ENCODE measurements around the gene RPS21.

RPS21 gene

DNA sequence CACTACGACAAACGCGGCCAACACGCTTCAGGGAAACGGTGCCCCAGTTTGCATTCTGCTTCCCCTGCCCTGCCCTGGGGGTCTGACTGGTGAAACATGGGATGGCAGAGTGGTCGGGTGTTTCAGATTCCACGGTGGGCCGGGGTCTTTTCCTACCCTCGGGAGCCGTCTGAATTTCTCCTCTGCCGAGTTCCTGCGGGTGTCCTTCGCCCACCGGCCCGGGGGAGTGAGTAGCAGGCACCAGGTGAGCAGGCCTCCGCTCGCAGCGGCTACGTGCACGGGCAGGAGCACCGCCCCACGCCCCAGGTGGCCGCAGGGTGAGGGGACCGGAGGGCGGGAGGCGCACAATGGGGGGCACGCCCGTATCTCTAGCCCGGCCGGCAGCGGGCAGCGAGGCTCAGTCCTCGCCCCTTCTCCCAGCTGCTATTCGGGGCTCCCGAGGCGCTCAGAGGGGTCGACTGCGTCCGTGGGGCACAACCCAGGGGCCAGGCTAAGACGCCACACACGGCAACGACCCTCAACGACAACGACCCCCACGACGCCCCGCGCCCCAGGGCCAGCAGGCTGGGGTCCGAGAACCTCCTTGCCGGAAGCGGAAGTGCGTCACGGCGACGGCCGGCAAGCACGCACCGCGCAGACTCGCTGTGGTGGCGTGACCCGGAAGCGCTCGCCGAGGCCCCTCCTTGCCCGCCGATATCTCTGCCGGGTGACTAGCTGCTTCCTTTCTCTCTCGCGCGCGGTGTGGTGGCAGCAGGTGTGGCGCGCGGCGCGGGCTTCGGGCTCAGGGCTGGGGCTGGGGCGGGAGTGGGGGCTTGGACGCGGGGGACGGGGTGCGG, at the start of gene RPS21:
Gene RPS21 (plus strand): TSS at position 721 of the 836 bp plus-strand sequence. CDS start 236 bp downstream, outside the sequence.
- peak; percentile 70 to 85 for DNase-seq (ENCODE audit: low read depth in 2 of 2, low spot score in 1 of 2)

DNA sequence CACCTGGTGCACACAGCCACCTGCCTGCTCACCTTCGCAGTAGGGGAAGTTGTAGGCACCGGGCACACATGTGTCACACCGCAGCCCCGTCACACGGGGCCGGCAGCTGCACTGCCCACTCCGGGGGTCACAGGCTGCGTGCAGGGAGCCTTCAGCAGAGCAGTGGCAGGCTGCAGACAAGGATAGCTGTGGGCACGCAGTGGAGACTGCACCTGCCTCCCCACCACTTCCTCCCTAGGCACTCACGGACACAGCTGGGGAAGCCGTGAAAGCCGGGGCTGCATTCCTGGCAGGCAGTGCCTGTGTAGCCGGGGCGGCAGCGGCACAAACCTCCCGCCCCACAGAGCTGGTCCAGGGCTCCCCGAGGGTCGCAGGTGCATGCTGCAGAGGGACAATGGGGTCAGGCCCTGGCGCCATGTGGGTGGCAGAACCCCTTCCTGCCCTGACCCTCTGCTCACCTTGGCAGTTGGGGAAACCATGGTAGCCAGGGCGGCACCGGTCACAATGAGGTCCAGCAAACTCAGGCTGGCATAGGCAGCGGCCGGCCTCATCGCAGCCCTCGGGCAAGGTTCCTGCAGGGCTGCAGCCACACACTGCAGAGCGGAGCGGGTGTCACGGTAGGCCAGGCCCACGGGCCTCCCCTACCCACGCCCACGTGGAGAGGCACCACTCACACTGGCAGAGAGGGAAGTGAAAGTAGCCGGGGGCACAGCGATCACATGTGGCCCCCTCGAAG, 49.2 kb upstream of the RPS21 start:
- no peak for DNase-seq (ENCODE audit: low read depth in 2 of 2, low spot score in 1 of 2)

DNA sequence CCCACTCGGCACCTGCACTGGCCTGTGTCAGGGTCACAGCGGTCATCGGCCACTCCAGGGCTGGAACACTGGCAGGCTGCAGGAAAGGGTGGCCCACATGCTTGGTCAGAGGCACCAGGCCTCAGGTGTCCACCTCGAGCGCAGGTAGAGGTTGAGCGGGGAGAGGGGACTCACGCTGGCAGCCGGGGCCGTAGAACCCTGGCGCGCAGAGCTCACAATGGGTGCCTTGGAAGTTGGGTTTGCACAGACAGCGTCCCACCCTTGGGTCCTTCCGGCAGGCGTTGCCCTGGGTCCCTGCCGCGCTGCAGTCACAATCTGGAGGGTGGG, 48.6 kb upstream of the RPS21 start:
- no peak for DNase-seq (ENCODE audit: low read depth in 2 of 2, low spot score in 1 of 2)

DNA sequence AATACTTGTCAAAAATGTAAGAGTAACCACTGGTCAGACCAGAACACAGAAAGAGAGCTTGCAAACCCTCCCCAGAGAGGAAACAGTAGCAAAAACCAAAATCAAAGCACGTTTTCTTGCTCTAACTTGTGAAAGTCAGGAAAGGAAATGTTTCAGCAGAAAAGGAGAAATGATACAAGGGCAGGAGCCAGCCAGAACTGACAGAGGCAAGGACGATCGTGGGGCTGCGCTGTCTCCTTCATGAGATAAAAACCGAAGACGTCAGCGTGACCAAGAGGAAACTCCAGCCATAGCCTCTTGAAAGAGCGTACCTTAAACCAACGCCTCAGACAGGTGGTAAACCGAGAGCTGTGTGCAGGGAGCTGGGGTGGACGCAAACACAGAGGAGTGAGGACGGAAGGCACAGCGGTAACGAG, 47.2 kb upstream of the RPS21 start:
- no peak for DNase-seq (ENCODE audit: low read depth in 2 of 2, low spot score in 1 of 2)

DNA sequence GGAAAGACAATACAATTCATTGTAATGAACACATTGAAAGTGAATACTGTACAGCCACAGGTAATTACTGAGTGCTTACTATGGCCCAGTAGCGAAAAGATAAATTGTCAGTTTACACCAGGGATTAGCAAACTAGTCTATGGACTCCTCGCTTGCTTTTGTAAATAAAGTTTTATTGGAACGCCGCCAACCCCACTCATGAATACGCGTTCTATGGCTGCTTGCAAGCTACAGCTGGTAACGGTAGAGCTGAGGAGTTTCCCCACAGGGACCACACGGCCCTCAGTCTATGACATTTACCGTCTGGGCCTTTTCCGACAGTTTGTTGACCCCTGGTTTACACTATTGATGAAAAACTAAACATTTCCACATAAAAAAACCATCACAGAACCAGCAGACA, 44.0 kb upstream of the RPS21 start:
- DNase-seq (ENCODE audit: low read depth in 2 of 2, low spot score in 1 of 2) = no peak

DNA sequence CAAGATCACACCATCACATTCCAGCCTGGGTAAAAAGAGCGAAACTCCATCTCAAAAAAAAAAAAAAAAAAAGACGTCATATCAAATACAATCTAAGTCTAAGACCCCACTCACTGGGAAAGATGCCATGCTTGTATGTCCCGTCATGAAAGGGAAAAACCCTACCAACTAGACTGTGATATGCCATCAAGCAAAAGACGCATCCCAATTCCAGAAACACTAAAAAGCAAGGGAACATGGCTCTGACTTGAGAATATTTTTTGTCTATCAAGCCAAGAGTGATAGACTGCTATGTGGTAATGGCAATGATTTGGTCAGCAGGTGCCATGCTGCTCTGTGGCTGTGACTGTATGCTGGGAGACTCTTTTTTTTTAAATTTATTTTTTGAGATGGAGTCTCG, 42.8 kb upstream of the RPS21 start:
- DNase-seq (ENCODE audit: low read depth in 2 of 2, low spot score in 1 of 2) = no peak

DNA sequence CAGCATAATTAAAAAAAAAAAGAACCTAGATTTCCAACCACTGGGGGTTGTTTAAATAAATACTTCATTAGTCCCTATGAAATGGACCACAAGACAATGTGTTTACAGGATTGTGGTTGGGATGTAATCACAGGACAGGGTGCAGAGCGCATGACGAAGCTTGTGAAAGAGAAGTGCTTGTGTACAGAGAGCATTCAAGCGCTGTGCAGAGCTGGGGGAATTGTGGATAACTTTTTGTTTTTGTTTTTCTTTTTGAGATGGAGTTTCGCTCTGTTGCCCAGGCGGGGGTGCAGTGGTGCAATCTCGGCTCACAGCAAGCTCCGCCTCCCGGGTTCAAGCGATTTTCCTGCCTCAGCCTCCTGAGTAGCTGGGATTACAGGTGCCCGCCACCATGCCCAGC, 42.1 kb upstream of the RPS21 start:
- no peak for DNase-seq (ENCODE audit: low read depth in 2 of 2, low spot score in 1 of 2)

DNA sequence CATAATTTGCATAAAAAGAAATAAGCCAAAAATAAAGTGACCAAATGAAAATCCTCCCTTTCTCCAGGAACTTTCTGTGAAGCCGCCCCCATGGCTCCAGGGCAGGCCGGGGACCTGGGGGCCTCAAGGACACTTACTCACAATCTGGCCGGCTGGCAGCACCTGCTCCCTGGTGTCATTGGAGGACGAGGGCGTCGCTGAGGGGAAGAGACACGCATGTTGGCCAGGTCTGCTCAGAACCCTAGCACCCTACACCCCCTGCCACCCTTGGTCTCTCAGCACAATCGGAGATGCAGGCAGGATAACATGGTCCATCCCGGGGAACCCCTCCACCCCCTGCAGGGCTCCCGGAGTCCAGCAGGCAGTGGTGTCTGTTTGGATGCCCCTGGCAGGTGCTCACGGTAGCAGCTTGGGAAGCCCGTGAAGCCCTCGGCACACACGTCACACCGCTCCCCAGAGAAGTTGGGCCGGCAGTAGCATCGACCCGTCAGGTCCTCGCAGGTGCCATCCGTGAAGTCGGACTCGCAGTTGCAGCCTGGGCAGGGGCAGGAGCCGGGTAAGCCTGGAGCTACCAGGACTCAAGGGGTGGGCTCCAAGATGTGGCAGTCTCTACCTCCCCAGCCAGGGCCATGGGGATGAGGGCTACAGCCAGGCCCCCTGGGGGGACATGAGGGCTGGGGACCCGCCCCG, 41.1 kb upstream of the RPS21 start:
- no peak for DNase-seq (ENCODE audit: low read depth in 2 of 2, low spot score in 1 of 2)

DNA sequence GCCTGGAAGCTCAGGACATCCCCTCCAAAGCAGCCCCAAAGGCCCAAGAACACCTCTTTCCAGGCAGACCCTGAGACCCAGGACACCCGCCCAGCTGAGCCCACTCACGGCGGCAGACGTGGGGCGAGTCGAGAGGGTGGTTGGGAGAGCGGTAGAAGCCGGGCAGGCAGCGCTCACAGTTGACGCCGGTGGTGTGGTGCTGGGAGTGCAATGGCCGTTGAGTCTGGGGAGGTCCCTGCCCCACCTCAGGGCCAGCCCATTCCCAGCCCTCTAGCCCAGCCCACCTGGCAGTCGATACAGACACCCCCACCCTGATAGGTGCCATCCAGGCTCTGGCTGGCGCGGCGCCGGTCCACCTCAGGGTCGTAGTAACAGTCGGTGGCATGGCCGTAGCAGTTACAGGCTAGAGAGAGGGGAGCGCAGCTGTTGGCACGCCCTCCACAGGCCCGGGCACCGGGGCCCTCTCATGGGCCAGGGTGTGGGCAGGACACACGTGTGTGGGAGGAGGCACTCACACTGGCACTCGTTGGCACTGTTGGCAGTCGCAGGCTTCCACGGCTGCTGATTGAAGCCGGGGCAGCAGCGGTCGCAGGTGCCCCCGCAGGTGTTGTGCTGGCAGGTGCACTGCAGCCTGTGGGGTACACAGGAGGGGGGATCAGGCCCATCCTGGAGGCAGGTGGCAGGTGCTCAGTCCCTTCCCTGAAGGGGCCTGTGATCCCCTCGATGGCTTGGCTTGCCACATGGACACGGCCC, 40.3 kb upstream of the RPS21 start:
- DNase-seq (ENCODE audit: low read depth in 2 of 2, low spot score in 1 of 2) = no peak

DNA sequence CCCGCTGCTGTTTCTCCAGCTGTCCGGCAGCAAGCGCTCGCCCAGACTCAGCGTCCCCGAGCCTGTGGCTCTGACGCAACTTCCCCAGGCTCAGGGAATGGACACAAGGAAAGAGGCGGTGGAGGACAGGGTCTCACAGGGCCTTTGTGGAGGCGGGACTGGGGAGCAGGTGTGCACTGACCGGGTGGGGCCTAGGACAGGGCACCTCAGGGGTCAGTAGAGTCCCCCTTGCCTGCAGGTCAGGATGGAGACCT, 39.8 kb upstream of the RPS21 start:
- no peak for DNase-seq (ENCODE audit: low read depth in 2 of 2, low spot score in 1 of 2)

DNA sequence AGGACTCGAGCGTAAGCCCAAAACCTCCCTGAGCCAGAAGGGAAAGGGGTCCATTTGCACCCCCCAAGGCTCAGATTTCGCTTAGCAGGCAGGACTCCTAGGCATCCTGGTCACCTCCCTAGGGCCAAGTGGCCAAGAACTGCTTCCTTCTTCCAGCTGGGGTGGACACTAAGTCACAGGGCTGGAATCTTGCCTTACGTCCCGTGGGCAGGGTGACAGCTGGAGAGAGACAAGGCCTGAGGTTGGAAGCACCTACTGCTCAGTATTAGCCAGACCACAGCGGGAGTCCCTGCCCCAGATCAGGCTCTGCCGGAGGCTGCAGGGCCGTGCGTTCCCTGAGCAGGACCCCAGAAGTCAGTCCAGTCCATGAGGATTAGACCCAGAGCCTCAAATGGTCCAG, 39.5 kb upstream of the RPS21 start:
- no peak for DNase-seq (ENCODE audit: low read depth in 2 of 2, low spot score in 1 of 2)

DNA sequence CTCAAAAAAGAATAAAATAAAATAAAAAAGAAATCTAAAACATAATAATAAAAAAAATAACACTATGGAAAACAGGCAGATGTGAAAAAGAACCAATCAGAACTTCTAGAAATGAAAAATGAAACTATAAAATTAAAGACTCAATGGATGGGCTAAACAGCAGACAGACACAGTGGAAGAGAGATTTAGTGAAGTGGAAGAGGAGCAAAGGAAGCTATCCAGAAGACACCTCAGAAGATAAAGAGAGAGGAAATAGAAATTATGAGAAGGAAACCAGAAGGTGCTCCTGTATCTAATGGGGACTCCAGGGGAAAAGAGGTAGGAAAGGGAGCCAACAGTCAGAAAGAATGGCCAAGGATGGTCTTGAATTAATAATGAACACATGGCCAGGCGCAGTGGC, 38.3 kb upstream of the RPS21 start:
- no peak for DNase-seq (ENCODE audit: low read depth in 2 of 2, low spot score in 1 of 2)

DNA sequence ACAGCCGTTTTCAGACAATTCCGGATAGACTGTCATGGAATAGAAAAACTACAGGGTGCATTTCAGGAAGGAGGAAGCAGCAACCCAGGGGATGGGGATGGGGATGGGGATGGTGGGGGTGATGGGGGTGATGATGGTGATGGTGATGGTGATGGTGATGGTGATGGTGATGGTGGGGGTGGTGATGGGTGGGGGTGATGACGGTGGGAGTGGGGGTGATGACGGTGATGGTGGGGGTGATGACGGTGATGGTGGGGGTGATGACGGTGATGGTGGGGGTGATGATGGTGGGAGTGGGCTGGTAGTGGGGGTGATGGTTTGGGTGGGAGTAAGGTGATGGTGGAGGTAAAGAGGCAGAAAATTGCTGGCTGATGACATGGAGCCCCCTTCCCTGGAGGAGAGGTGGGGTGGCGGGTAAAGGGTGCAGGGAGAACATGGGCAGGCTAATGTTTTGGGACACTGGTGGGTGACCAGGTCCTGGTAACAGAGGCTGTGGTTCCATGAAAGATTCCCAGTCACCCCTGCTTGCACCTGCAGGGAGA, 37.3 kb upstream of the RPS21 start:
- no peak for DNase-seq (ENCODE audit: low read depth in 2 of 2, low spot score in 1 of 2)

DNA sequence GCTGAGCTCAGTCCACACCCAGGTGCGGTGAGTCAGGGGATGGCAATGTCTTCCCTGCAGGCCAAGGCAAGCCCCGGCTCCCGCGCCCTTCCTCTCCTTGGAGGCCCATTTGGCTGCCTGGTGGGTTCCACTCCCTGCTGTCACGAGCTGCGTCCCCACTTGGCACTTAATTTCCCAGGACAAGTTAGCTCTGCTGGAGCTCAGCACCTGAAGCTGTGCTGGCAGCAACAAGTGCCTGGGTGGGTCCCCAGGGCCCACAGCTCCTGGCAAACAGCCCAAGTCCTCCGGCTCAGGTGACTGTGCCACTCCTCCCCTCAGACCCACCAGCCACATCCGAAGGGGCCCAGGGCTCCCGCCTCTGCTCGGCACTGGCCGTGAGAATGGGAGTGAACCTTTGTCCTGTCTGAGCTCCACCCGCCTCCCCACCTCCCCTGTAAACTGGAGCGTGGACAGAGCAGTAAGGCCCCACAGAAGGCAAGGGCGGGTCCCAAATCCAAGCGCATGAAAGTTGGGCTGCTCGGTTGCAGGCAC, 36.7 kb upstream of the RPS21 start:
- no peak for DNase-seq (ENCODE audit: low read depth in 2 of 2, low spot score in 1 of 2)

DNA sequence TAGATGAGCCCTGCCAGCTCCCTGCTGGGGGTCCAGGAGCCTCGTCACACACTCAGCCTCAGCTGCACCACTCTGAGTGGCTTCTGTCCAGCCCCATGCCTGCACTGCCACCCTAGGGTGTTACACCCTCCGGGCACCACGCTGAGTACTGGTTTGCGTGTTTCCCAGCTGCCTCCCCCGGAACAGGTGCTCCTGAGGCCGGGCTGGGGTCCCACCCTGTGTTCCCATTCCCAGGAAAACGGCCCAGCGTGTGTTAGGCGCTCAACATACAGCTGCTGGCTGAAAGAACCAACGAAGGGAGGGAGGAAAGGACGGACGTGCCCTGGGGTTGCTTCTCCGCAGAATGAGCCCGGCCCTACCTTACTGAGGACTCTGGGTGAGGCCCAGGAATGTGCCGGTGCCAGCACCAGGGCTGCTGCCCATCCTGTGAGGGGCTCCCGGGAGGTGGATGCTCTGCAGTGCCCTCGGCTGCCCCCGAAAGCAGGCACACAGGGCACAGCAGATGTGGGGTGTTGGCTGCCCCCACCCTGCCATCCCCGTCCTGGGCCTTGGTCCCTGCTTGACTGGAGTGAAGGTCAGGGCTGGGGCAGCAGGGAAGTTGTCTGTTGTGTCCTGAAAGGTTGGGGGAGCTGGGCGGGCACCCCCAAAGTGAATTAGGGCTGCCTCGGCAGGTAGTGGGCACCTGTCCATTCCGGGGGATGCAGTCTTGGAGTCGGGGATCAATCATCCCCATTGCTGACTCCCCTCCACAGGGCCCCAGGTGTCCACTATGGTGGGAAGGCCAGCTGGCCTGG, 36.1 kb upstream of the RPS21 start:
- DNase-seq (ENCODE audit: low read depth in 2 of 2, low spot score in 1 of 2) = no peak

DNA sequence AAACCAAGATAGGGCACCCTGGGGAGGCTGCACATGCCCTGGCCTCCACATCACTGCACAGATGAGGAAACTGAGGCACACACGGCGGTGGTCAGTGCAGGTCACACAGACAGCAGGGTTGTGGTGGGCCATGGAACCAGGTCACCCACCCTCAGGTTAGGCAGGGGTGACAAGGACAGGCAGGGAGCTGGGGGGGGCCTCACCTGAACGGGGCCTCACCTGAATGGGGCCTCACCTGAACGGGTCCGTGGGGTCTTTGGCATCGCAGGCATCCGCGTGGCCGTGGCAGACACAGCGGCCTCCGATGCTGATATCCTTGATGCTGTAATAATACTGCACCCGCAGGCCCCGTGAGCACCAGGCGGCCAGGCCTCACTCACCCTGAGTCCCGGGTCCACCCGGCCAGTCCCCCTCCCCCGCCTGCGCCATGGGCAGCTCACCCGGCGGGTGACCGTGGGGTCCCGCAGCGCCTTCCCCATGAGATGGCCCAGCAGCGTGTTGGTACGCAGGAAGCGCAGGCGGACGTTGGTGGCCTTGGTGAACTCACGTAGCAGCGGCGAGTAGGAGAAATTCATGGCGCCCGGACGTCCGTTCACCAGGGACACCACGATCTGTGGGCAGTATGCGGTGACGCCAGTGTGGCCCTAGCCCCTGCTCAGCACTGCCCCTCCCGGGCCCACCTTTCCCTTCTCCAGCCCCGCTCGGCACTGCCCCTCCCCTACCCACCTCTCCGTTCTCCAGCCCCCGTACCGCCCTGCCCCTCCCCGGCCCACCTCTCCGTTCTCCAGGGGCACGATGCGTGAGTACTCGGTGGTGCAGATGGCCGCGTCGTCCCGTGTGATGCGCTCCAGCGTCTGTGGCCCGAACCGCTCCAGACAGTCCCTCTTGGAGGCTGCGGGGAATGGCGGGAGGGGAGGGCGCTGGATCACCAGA, 35.2 kb upstream of the RPS21 start:
- DNase-seq (ENCODE audit: low read depth in 2 of 2, low spot score in 1 of 2) = no peak

DNA sequence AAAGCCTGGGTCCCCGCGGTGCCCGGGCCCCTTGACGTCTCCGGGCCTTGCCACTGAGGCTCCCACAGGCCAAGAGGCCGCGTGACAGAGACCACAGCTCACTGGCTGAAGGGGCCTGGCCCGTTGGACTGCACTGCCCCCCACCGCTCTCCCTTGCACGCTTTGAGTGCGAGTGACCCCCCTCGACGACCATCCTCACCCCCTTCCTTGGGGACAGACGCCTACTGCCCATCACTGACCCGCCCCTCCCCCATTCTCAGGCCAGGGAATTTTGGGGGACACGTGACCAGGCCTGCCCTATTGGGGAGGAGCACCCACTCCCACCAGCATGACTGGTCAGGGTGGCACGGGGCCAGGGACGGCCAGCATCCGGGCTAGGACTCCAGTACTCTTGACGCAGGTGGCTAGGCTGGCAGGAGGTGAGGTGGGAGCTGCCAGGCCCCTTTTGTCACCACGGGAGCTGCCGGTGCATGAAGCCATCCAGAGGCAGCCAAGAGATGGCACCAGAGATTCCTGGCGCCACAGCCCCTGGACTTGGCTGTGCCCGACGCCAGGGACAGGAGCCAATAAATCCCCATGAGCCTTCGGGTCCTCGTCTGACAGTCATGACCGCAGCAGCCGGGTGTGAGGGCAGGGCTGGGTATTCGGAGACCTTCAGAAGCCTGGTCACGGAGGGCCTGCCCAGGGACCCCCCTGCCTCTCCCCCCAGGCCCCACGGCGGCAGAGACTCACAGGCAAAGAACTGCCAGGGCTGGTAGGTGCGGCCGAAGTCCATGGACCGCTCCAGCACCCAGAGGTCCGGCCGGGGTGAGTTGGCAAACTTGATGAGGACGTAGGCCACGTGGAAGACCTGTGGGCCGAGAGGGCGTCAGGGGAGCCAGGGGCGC, 34.3 kb upstream of the RPS21 start:
- no peak for DNase-seq (ENCODE audit: low read depth in 2 of 2, low spot score in 1 of 2)

DNA sequence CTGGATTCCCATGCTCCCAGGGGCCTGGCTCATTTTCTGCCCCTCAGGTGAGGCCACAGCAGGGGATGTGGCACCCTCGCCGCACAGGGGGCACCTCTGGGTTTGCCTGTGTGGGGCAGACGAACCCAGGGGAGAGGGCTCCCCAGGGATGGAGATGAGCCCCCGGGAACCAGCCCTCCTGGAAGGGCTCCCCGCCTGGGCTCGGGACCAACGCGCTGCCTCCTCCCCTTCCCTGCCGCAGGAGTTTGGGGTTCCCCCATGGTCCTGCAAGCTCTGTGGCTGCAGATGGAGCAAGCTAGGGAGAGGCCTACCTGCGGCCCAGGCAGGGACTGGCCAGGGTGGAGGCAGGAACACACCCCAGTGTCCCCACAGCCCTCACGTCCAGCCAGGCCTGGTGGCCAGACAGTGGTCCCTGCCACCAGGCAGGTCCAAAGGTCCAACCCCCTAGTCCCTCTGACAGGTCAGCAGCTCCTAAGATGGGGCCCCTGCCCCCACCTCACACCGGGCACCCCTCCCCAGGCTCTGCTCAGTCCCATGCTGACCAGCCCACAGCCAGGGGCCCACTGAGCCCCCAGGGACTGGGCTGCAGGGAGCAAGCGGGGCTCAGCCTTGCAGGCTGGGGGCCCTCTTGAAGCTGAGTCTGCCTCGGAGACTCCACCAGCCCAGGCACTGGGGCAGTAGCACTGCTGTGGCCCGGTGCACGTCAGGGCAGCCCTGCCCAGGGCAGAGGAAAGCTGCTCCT, 33.4 kb upstream of the RPS21 start:
- no peak for DNase-seq (ENCODE audit: low read depth in 2 of 2, low spot score in 1 of 2)

Data from stimulated activated CD8-positive, alpha-beta memory T cell treated with anti-CD3 and anti-CD28 coated beads, Interleukin-4, amount 100 ng/mL, for 4 hours (primary cell).